Activated T-cell treated with anti-CD3 and anti-CD28 coated beads for 4 hours (primary cell): ENCODE data around the gene GCSAM.

Experiments used
- DNase-seq: peaks from one replicate; pipeline ENCODE4 v3.0.0-alpha.2; 2020

GCSAM gene

GRCh38 chr3:112097378-112097777 is 35.7 kb downstream of the GCSAM start:
- DNase-seq = no peak

- no peak for DNase-seq
Observed at GRCh38 chr3:112096176-112096575, 36.9 kb downstream of the GCSAM start.

- no peak for DNase-seq
Observed at GRCh38 chr3:112095731-112096130, 37.3 kb downstream of the GCSAM start.

- no peak for DNase-seq
Observed at GRCh38 chr3:112093180-112093522, 39.9 kb downstream of the GCSAM start.

- no peak for DNase-seq
Observed at GRCh38 chr3:112092496-112093179, 40.4 kb downstream of the GCSAM start.

GRCh38 chr3:112090887-112091586 is 42.0 kb downstream of the GCSAM start:
- DNase-seq = no peak

GRCh38 chr3:112089956-112090886 is 42.8 kb downstream of the GCSAM start:
- DNase-seq = no peak

GRCh38 chr3:112088944-112089343 is 44.1 kb downstream of the GCSAM start:
- no peak for DNase-seq

- DNase-seq = no peak
Observed at GRCh38 chr3:112087746-112088145, 45.3 kb downstream of the GCSAM start.

- DNase-seq = no peak
Observed at GRCh38 chr3:112086875-112087524, 46.0 kb downstream of the GCSAM start.

GRCh38 chr3:112086076-112086854 is 46.8 kb downstream of the GCSAM start, which contains the start of gene C3orf52:
C3orf52 (plus strand) TSS chr3:112086389; CDS start chr3:112086408, 19 bp downstream.
- DNase-seq = peak; percentile 25

GRCh38 chr3:112085735-112086075 is 47.3 kb downstream of the GCSAM start:
- no peak for DNase-seq

- DNase-seq = no peak
Observed at GRCh38 chr3:112084980-112085705, 47.9 kb downstream of the GCSAM start.

GRCh38 chr3:112083239-112083638 is 49.8 kb downstream of the GCSAM start:
- DNase-seq = no peak

GRCh38 chr3:112078125-112079083 is 54.6 kb downstream of the GCSAM start:
- no peak for DNase-seq

- DNase-seq = no peak
Observed at GRCh38 chr3:112074616-112075497, 58.2 kb downstream of the GCSAM start.

- no peak for DNase-seq
Observed at GRCh38 chr3:112074006-112074405, 59.0 kb downstream of the GCSAM start.

GRCh38 chr3:112072387-112073060 is 60.5 kb downstream of the GCSAM start:
- peak; percentile 25 for DNase-seq
